Hepatocyte (in vitro differentiated cells): Measurements from ENCODE around the gene KRTAP10-2. TPM values are rescaled to one million over a fixed set of nuclear protein-coding genes. Genes with fewer than 3 reads are reported as not detected.
A peak's percentile ranks its signal among the peaks of the same experiment; 100 is the strongest.

Experiments
- DNase-seq: peaks from one replicate; pipeline ENCODE4 v3.0.0-alpha.2; 2016; ENCODE audit warnings: low spot score
- H2AFZ ChIP-seq: fragments of 200-600 bp; sonication (generic); 2 replicates; pipeline ENCODE4 v1.6.0; 2016; ENCODE audit warnings: antibody characterized with exemption, mild to moderate bottlenecking
- H3K27ac ChIP-seq: fragments of 200-600 bp; sonication (generic); 2 replicates; pipeline ENCODE4 v1.5.1; 2016; ENCODE audit warnings: mild to moderate bottlenecking
- H3K27me3 ChIP-seq: fragments of 200-600 bp; sonication (generic); 2 replicates; pipeline ENCODE4 v1.6.1; 2016
- H3K36me3 ChIP-seq: fragments of 200-600 bp; sonication (generic); replicated peaks from 2 replicates; pipeline ENCODE4 v1.5.1; 2016; ENCODE audit warnings: low read depth; ENCODE audit not compliant: insufficient read depth
- H3K4me1 ChIP-seq: fragments of 200-600 bp; sonication (generic); 2 replicates; pipeline ENCODE4 v1.5.1; 2016; ENCODE audit warnings: mild to moderate bottlenecking, moderate library complexity; ENCODE audit not compliant: insufficient read depth
- H3K4me2 ChIP-seq: fragments of 200-600 bp; sonication (generic); 2 replicates; pipeline ENCODE4 v1.6.0; 2016
- H3K4me3 ChIP-seq: fragments of 200-600 bp; sonication (generic); 2 replicates; pipeline ENCODE4 v1.5.1; 2016; ENCODE audit warnings: mild to moderate bottlenecking
- H3K79me2 ChIP-seq: fragments of 200-600 bp; sonication (generic); 2 replicates; pipeline ENCODE4 v1.6.0; 2017; ENCODE audit warnings: mild to moderate bottlenecking
- H3K9me2 ChIP-seq: fragments of 200-600 bp; sonication (generic); replicated peaks from 2 replicates; pipeline ENCODE4 v1.6.0; 2017; ENCODE audit warnings: mild to moderate bottlenecking; ENCODE audit not compliant: insufficient read depth
- H3K9me3 ChIP-seq: fragments of 200-600 bp; sonication (generic); 2 replicates; pipeline ENCODE4 v1.5.1; 2016; ENCODE audit warnings: low read depth, mild to moderate bottlenecking
- H4K20me1 ChIP-seq: fragments of 200-600 bp; sonication (generic); 2 replicates; pipeline ENCODE4 v1.6.0; 2016; ENCODE audit warnings: mild to moderate bottlenecking; ENCODE audit not compliant: insufficient read depth, poor library complexity, severe bottlenecking
- EZH2 ChIP-seq: fragments of 200-600 bp; sonication (generic); IDR thresholded peaks from 2 replicates; pipeline ENCODE4 v1.6.1; 2016; ENCODE audit warnings: antibody characterized with exemption, mild to moderate bottlenecking, borderline replicate concordance
- EZH2phosphoT487 ChIP-seq: fragments of 200-600 bp; sonication (generic); IDR thresholded peaks from one replicate; pipeline ENCODE4 v1.6.1; 2018; ENCODE audit warnings: antibody characterized with exemption, mild to moderate bottlenecking, low read depth, moderate library complexity; ENCODE audit not compliant: unreplicated experiment, severe bottlenecking
- WGBS: methylation state at CpG from one replicate; pipeline ENCODE4 v1.1.6; 2016; ENCODE audit warnings: low lambda C conversion rate; ENCODE audit errors: missing lambda C conversion rate; 5-methylcytosine and 5-hydroxymethylcytosine counted together
- polyA plus RNA-seq: library from polyadenylated mRNA; unstranded; fragments of >200 nt; fragmentation: Nextera tagmentation; extraction: Ambion mirVana; gene quantifications from 2 replicates; pipeline ENCODE4 v1.2.1, GENCODE V29; 2016
- total RNA-seq: library from RNA; depleted of rRNA; stranded (reverse); fragments of >200 nt; gene quantifications from 2 replicates; pipeline ENCODE4 v1.2.3, GENCODE V29; 2014
- TF ChIP-seq, protein P1 (sequence below): fragments of 200-600 bp; sonication (generic); IDR thresholded peaks from 2 replicates; pipeline ENCODE4 v1.5.1; 2016; ENCODE audit warnings: antibody characterized with exemption, mild to moderate bottlenecking; ENCODE audit not compliant: poor library complexity

Gene KRTAP10-2
- total and polyA plus RNA-seq, 2 experiments from 2014 or later = not detected

DNA sequence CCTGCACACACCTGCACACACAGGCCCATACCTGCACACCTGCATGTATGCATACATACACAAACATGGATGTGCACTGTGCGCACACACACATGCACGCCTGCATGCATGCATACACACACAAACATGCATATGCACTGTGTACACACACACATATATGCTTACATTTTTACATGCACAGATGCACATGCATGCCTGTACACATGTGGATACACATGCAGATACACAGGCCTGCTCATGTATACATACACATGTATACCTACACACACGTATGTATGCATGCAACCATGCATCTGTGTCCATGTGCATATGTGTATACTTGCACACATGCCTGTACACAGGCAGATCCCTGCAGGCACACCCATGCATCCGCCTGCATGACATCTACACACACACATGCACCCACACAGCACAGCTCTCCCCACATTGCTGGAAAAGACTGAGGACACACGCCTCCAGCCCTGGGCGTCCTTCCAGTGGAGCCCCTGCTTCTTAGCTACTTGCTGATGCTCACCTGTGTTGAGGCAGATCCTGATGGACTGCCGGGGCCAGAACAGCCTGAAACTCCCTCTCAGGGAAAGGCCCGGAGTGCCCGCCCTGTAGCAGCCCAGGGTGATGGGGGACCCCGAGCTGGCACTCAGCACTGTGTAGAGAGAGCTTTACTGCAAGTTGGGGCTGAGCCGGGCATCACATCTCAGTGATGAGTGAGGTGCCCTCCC is 39.9 kb downstream of the KRTAP10-2 start:
- 90% methylated on average over 11 of the region's 11 CpGs for WGBS
- no peak overlapping the region for H2AFZ ChIP-seq
- H4K20me1 ChIP-seq = no peaks in the 10 kb centered on the region
- H3K4me1 ChIP-seq = peaks cover 3% of the 10 kb centered on the region
- DNase-seq = no peak
- H3K27me3 ChIP-seq = no peaks in the 10 kb centered on the region
- no peak overlapping the region for H3K4me2 ChIP-seq
- H3K79me2 ChIP-seq = no peaks in the 10 kb centered on the region
- H3K9me3 ChIP-seq = no peaks in the 10 kb centered on the region
- no peaks in the 10 kb centered on the region for H3K36me3 ChIP-seq
- no peak for TF ChIP-seq EZH2phosphoT487
- TF ChIP-seq, protein P1, sequence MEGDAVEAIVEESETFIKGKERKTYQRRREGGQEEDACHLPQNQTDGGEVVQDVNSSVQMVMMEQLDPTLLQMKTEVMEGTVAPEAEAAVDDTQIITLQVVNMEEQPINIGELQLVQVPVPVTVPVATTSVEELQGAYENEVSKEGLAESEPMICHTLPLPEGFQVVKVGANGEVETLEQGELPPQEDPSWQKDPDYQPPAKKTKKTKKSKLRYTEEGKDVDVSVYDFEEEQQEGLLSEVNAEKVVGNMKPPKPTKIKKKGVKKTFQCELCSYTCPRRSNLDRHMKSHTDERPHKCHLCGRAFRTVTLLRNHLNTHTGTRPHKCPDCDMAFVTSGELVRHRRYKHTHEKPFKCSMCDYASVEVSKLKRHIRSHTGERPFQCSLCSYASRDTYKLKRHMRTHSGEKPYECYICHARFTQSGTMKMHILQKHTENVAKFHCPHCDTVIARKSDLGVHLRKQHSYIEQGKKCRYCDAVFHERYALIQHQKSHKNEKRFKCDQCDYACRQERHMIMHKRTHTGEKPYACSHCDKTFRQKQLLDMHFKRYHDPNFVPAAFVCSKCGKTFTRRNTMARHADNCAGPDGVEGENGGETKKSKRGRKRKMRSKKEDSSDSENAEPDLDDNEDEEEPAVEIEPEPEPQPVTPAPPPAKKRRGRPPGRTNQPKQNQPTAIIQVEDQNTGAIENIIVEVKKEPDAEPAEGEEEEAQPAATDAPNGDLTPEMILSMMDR = no peak
- TF ChIP-seq EZH2 = no peak
- no peak overlapping the region for H3K27ac ChIP-seq
- no peaks in the 10 kb centered on the region for H3K9me2 ChIP-seq
- no peak overlapping the region for H3K4me3 ChIP-seq

DNA sequence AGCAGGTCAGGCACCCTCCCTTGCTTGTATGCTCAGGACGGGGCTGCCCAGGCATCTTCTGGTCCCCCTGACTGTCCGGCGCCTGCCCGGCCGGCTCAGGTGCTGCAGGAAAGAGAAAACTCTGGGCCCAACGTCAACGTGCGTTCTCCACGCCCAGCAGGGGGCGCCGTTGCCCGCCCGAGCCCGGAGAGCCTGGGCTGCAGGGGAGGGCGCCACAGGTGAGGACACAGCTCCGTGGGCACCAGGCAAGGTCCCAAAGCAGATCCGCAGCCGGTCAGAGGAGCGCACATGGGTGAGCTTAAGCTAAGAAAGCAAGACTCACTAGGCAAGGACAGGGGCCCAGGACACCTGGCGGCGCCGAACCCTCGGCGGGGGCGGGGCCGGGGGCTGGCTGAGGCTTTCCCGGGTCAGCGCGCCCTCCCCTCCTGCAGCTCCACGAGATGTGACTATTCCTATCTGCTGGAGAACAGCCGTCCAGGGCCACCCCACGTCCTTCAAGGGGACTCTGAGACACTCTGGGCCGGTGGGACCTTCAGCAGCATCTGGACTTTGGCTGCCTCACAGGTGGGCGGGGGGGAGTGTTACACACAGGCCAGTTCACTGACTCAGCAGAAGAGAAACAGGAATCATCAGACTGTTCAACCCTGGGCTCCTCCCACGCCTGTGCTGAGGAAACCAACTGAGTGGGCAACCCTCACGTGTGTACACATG is 40.6 kb downstream of the KRTAP10-2 start:
- Histone ChIP-seq H3K4me2 (peak overlapping the region; percentile 81), H2AFZ (no peak overlapping the region), H3K27ac (peak overlapping the region; percentile 70)

DNA sequence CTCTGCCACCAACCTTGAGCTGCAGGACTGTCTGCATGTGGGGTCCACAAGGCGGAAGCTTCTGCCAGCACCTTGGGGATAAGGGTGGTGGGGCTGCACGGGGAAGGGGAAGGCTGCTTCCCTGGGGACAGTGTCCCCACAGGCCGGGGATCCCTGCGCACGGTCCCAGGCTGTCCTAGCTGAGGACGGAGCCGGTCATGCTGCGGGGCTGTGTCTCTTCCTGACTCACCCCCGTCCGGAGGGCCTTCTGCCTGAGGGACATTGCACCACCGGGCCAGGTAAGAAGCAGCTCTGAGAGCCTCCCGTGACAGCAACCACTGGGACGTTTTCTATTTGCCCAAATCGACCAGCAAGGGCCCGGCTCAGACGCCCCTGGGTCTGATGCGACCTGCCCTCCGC is 41.2 kb downstream of the KRTAP10-2 start:
- H3K4me2 ChIP-seq = peak overlapping the region; percentile 81
- no peak for DNase-seq
- H3K27me3 ChIP-seq = no peaks in the 10 kb centered on the region
- no peaks in the 10 kb centered on the region for H3K36me3 ChIP-seq
- H3K27ac ChIP-seq = no peak overlapping the region
- 70% methylated on average over 18 of the region's 18 CpGs for WGBS
- no peaks in the 10 kb centered on the region for H4K20me1 ChIP-seq
- H3K79me2 ChIP-seq = no peaks in the 10 kb centered on the region
- TF ChIP-seq EZH2 = no peak
- TF ChIP-seq, protein P1 = no peak
- TF ChIP-seq EZH2phosphoT487 = no peak
- H3K4me1 ChIP-seq = peaks cover 8% of the 10 kb centered on the region
- H3K9me2 ChIP-seq = no peaks in the 10 kb centered on the region
- no peaks in the 10 kb centered on the region for H3K9me3 ChIP-seq
- no peak overlapping the region for H3K4me3 ChIP-seq
- H2AFZ ChIP-seq = no peak overlapping the region

More for the DNA sequence above, 40.6 kb downstream of the KRTAP10-2 start:
- no peak overlapping the region for H3K4me3 ChIP-seq
- 25% methylated on average over 22 of the region's 36 CpGs for WGBS
- TF ChIP-seq, protein P1 = peak; percentile 86
- TF ChIP-seq EZH2 (no peak), EZH2phosphoT487 (no peak)
- no peaks in the 10 kb centered on the region for H3K9me2 ChIP-seq
- peak; percentile 87 for DNase-seq
- no peaks in the 10 kb centered on the region for H3K79me2 ChIP-seq
- H3K27me3 ChIP-seq = no peaks in the 10 kb centered on the region
- no peaks in the 10 kb centered on the region for H3K36me3 ChIP-seq
- no peaks in the 10 kb centered on the region for H4K20me1 ChIP-seq
- H3K4me1 ChIP-seq = peaks cover 8% of the 10 kb centered on the region
- no peaks in the 10 kb centered on the region for H3K9me3 ChIP-seq
